H1 (cell line): ENCODE measurements around the gene TP63. TPM values are rescaled to one million over a fixed set of nuclear protein-coding genes. Genes with fewer than 3 reads are reported as not detected.

Experiments
- ATF3 ChIP-seq: IDR thresholded peaks from 2 replicates; pipeline ENCODE4 v1.6.1; 2011; ENCODE audit warnings: low read depth, mild to moderate bottlenecking, low read length; ENCODE audit not compliant: insufficient read depth
- BRCA1 ChIP-seq: IDR thresholded peaks from 2 replicates; pipeline ENCODE4 v1.6.1; 2012; ENCODE audit warnings: low read depth, low read length, improper control_type of control experiment
- CHD7 ChIP-seq: fragments of 300-600 bp; sonication (generic); IDR thresholded peaks from 2 replicates; pipeline ENCODE4 v1.7.1; 2012; ENCODE audit warnings: low read length, moderate library complexity, mild to moderate bottlenecking, inconsistent platforms; ENCODE audit not compliant: insufficient replicate concordance
- EP300 ChIP-seq, 2 experiments: IDR thresholded peaks; 1 replicate in 1 of 2; 2 replicates in 1 of 2; pipeline ENCODE4 v1.6.1; 2011 to 2012; ENCODE audit warnings: low read depth in 2 of 2, low read length in 2 of 2, mild to moderate bottlenecking in 2 of 2, borderline replicate concordance in 1 of 2, inconsistent platforms in 1 of 2, moderate library complexity in 1 of 2
- GTF2F1 ChIP-seq: IDR thresholded peaks from 2 replicates; pipeline ENCODE4 v1.6.1; 2012; ENCODE audit warnings: low read depth, low read length, improper control_type of control experiment, borderline replicate concordance
- KDM1A ChIP-seq: fragments of 200-600, 300-600 bp; sonication (generic); IDR thresholded peaks from 2 replicates; pipeline ENCODE4 v1.7.1; 2016; ENCODE audit warnings: mild to moderate bottlenecking, low read length, borderline replicate concordance
- KDM5A ChIP-seq: fragments of 200-600 bp; IDR thresholded peaks from 2 replicates; pipeline ENCODE4 v1.7.1; 2012; ENCODE audit warnings: mild to moderate bottlenecking, low read length, inconsistent platforms, mixed read lengths
- MAX ChIP-seq: IDR thresholded peaks from 2 replicates; pipeline ENCODE4 v1.6.1; 2012; ENCODE audit warnings: inconsistent platforms
- SP2 ChIP-seq: IDR thresholded peaks from 2 replicates; pipeline ENCODE4 v1.6.1; 2012; ENCODE audit warnings: mild to moderate bottlenecking, low read length, inconsistent platforms
- ZNF274 ChIP-seq: IDR thresholded peaks from 2 replicates; pipeline ENCODE4 v1.7.0; 2012; ENCODE audit warnings: low read length, borderline replicate concordance; ENCODE audit errors: extremely low read depth
- polyA plus RNA-seq, 7 experiments: library from polyadenylated mRNA; depleted of rRNA in 3 of 7; stranded (reverse) in 5 of 7; unstranded in 2 of 7; fragments of >200 nt in 5 of 7; fragments of 200-250 nt in 2 of 7; gene quantifications; 1 replicate in 5 of 7; 2 replicates in 1 of 7; 4 replicates in 1 of 7; pipeline versions ENCODE4 v1.2.1 to v1.2.3, GENCODE V29; 2011 to 2013; ENCODE audit warnings: missing spikeins in 2 of 7, mixed read lengths in 2 of 7
- total RNA-seq: library from RNA; stranded (reverse); fragmentation: NEBNext Ultra II Directional; extraction: Animal tissue kit (Norgen Biotek cat#: 25700); gene quantifications from 2 replicates; pipeline ENCODE4 v1.2.1, GENCODE V29; 2021

The TP63 gene
- total and polyA plus RNA-seq, 2 of the 8 experiments (the other 6 are each of a cell fraction or from before 2014, with no cell fraction given) = not detected

GRCh38 chr3:189664311-189664710, 33.1 kb downstream of the TP63 start (continued):
- TF ChIP-seq CHD7 (no peak), GTF2F1 (no peak), EP300 (IDR thresholded peaks at IDR 0.05; ENCODE audit: borderline replicate concordance in 1 of 2, low read depth in 2 of 2, low read length in 2 of 2) (no peak), ATF3 (no peak), ZNF274 (no peak), BRCA1 (no peak), MAX (no peak), KDM1A (no peak), KDM5A (no peak), SP2 (no peak)
